Measurements from ENCODE around the gene WDR90. TPM values are rescaled to one million over a fixed set of nuclear protein-coding genes. Genes with fewer than 3 reads are reported as not detected.
A peak's percentile ranks its signal among the peaks of the same experiment; 100 is the strongest.

The WDR90 gene
- total and polyA plus RNA-seq, 2 of the 13 experiments (the other 11 are each of a cell fraction or from before 2014, with no cell fraction given): 14.9 to 28.9 TPM

DNA sequence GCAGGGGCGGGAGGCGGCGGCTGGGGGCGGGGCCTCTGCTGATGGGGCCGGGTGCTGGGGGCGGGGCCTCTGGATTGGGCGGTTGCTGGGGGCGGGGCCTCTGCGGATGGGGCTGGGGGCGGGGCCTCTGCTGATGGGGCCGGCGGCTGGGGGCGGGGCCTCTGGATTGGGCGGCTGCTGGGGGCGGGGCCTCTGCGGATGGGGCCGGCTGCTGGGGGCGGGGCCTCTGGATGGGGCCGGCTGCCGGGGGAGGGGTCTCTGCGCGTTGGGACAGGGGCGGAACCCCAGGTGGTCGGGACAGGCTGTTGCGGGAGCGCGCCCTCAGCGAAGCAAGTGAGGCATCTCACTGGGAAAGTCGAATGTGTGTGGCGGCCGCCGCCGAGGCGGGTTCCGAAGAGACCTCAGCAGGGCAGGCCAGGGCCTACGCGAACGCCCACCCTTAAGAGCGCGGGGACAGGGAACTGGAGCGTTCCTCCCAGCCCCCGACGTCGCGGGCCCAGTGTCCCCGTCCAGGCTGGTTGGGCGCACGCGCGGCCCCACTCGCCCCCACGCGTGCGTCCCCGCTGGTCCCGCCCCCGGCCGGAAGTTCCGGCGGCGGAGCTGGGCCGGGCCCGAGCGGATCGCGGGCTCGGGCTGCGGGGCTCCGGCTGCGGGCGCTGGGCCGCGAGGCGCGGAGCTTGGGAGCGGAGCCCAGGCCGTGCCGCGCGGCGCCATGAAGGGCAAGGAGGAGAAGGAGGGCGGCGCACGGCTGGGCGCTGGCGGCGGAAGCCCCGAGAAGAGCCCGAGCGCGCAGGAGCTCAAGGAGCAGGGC is 30.9 kb downstream of the WDR90 start, which contains the start of gene STUB1 (continued):
- no peak for TF ChIP-seq ESRRA (CRISPR knock-in tag; IDR thresholded peaks at IDR 0.05; ENCODE audit: low read depth)
- no peak for TF ChIP-seq FOXM1 (CRISPR knock-in tag; IDR thresholded peaks at IDR 0.05)
- peak; percentile 14; the same call in 1 of the 2 replicates for TF ChIP-seq ZMYM2 (CRISPR knock-in tag; IDR thresholded peaks at IDR 0.05)
- no peak for TF ChIP-seq ZNF30 (CRISPR knock-in tag; IDR thresholded peaks at IDR 0.05)
- TF ChIP-seq ERF (CRISPR knock-in tag; IDR thresholded peaks at IDR 0.05): no peak
- TF ChIP-seq, protein P1, sequence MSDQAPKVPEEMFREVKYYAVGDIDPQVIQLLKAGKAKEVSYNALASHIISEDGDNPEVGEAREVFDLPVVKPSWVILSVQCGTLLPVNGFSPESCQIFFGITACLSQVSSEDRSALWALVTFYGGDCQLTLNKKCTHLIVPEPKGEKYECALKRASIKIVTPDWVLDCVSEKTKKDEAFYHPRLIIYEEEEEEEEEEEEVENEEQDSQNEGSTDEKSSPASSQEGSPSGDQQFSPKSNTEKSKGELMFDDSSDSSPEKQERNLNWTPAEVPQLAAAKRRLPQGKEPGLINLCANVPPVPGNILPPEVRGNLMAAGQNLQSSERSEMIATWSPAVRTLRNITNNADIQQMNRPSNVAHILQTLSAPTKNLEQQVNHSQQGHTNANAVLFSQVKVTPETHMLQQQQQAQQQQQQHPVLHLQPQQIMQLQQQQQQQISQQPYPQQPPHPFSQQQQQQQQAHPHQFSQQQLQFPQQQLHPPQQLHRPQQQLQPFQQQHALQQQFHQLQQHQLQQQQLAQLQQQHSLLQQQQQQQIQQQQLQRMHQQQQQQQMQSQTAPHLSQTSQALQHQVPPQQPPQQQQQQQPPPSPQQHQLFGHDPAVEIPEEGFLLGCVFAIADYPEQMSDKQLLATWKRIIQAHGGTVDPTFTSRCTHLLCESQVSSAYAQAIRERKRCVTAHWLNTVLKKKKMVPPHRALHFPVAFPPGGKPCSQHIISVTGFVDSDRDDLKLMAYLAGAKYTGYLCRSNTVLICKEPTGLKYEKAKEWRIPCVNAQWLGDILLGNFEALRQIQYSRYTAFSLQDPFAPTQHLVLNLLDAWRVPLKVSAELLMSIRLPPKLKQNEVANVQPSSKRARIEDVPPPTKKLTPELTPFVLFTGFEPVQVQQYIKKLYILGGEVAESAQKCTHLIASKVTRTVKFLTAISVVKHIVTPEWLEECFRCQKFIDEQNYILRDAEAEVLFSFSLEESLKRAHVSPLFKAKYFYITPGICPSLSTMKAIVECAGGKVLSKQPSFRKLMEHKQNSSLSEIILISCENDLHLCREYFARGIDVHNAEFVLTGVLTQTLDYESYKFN (CRISPR knock-in tag; conservative IDR thresholded peaks at IDR 0.05): no peak
- TF ChIP-seq, protein P2, sequence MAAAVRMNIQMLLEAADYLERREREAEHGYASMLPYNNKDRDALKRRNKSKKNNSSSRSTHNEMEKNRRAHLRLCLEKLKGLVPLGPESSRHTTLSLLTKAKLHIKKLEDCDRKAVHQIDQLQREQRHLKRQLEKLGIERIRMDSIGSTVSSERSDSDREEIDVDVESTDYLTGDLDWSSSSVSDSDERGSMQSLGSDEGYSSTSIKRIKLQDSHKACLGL (CRISPR knock-in tag; IDR thresholded peaks at IDR 0.05): peak; percentile 38; the same call in 1 of the 2 replicates
- no peak for TF ChIP-seq RBM22 (optimal IDR thresholded peaks at IDR 0.05; ENCODE audit: low read length)
- no peak for TF ChIP-seq SATB2 (CRISPR knock-in tag; IDR thresholded peaks at IDR 0.05)
- TF ChIP-seq TAF15 (IDR thresholded peaks at IDR 0.05; ENCODE audit: low read depth, low read length, poor library complexity, severe bottlenecking): no peak
- TF ChIP-seq, protein P3, sequence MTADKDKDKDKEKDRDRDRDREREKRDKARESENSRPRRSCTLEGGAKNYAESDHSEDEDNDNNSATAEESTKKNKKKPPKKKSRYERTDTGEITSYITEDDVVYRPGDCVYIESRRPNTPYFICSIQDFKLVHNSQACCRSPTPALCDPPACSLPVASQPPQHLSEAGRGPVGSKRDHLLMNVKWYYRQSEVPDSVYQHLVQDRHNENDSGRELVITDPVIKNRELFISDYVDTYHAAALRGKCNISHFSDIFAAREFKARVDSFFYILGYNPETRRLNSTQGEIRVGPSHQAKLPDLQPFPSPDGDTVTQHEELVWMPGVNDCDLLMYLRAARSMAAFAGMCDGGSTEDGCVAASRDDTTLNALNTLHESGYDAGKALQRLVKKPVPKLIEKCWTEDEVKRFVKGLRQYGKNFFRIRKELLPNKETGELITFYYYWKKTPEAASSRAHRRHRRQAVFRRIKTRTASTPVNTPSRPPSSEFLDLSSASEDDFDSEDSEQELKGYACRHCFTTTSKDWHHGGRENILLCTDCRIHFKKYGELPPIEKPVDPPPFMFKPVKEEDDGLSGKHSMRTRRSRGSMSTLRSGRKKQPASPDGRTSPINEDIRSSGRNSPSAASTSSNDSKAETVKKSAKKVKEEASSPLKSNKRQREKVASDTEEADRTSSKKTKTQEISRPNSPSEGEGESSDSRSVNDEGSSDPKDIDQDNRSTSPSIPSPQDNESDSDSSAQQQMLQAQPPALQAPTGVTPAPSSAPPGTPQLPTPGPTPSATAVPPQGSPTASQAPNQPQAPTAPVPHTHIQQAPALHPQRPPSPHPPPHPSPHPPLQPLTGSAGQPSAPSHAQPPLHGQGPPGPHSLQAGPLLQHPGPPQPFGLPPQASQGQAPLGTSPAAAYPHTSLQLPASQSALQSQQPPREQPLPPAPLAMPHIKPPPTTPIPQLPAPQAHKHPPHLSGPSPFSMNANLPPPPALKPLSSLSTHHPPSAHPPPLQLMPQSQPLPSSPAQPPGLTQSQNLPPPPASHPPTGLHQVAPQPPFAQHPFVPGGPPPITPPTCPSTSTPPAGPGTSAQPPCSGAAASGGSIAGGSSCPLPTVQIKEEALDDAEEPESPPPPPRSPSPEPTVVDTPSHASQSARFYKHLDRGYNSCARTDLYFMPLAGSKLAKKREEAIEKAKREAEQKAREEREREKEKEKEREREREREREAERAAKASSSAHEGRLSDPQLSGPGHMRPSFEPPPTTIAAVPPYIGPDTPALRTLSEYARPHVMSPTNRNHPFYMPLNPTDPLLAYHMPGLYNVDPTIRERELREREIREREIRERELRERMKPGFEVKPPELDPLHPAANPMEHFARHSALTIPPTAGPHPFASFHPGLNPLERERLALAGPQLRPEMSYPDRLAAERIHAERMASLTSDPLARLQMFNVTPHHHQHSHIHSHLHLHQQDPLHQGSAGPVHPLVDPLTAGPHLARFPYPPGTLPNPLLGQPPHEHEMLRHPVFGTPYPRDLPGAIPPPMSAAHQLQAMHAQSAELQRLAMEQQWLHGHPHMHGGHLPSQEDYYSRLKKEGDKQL (CRISPR knock-in tag; IDR thresholded peaks at IDR 0.05; ENCODE audit: low read depth): no peak
- TF ChIP-seq PHF8 (CRISPR knock-in tag; IDR thresholded peaks at IDR 0.05): peak; percentile 64
- TF ChIP-seq, protein P4, sequence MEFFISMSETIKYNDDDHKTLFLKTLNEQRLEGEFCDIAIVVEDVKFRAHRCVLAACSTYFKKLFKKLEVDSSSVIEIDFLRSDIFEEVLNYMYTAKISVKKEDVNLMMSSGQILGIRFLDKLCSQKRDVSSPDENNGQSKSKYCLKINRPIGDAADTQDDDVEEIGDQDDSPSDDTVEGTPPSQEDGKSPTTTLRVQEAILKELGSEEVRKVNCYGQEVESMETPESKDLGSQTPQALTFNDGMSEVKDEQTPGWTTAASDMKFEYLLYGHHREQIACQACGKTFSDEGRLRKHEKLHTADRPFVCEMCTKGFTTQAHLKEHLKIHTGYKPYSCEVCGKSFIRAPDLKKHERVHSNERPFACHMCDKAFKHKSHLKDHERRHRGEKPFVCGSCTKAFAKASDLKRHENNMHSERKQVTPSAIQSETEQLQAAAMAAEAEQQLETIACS (CRISPR knock-in tag; IDR thresholded peaks at IDR 0.05): peak; percentile 70; the same call in 1 of the 2 replicates
- no peak for TF ChIP-seq PHF5A (CRISPR knock-in tag; IDR thresholded peaks at IDR 0.05; ENCODE audit: low read depth, unreplicated experiment)
- TF ChIP-seq RFXAP (CRISPR knock-in tag; IDR thresholded peaks at IDR 0.05; ENCODE audit: borderline replicate concordance): peak; percentile 51; the same call in 1 of the 2 replicates
- no peak for TF ChIP-seq DR1 (CRISPR knock-in tag; IDR thresholded peaks at IDR 0.05)
- no peak for TF ChIP-seq DMAP1 (CRISPR knock-in tag; IDR thresholded peaks at IDR 0.05)
- no peak for TF ChIP-seq NCOA5 (CRISPR knock-in tag; IDR thresholded peaks at IDR 0.05)
